ENCODE results near the gene SOAT1. TPM values are rescaled to one million over a fixed set of nuclear protein-coding genes. Genes with fewer than 3 reads are reported as not detected.

SOAT1 gene
- polyA plus RNA-seq, 2 of the 4 experiments (the other 2 are of a cell fraction) = 19.0 to 62.1 TPM

- FAIRE-seq = no peak
- H3K4me1 ChIP-seq = no peaks in the 10 kb centered on the region
- 84% methylated on average over 4 of the region's 4 CpGs for WGBS (ENCODE audit: missing lambda C conversion rate)
- H3K27ac ChIP-seq = no peak overlapping the region
- no peak for DNase-seq (ENCODE audit: low read depth in 1 of 2, low spot score in 1 of 2)
- H3K9me3 ChIP-seq = no peaks in the 10 kb centered on the region
- H3K4me3 ChIP-seq = no peak overlapping the region
- POLR2A ChIA-PET = no interaction called here
- no peak for ATAC-seq
- peak; percentile 9 for TF ChIP-seq MAFK (IDR thresholded peaks at IDR 0.05; ENCODE audit: partially characterized antibody)
- no peak for TF ChIP-seq PHF8 (IDR thresholded peaks at IDR 0.05; ENCODE audit: borderline replicate concordance, low read depth)
- CTCF ChIA-PET = interaction anchor here (1.7 kb wide), 1 partner anchor 72 kb away, joined by 3 read pairs; no protein-coding TSS in a partner anchor
- no peak overlapping the region for H3K4me2 ChIP-seq
Measured at GRCh38 chr1:179323436-179323835, 29.8 kb downstream of the SOAT1 start.

- TF ChIP-seq KDM5A (IDR thresholded peaks at IDR 0.05) (no peak), ZC3H11A (IDR thresholded peaks at IDR 0.05) (no peak), HMGXB4 (CRISPR knock-in tag; IDR thresholded peaks at IDR 0.05; ENCODE audit: borderline replicate concordance) (no peak), GATA3 (IDR thresholded peaks at IDR 0.05; ENCODE audit: borderline replicate concordance) (no peak), HOXB13 (CRISPR knock-in tag; IDR thresholded peaks at IDR 0.05; ENCODE audit: low read depth) (no peak), NR3C1 (IDR thresholded peaks at IDR 0.05) (no peak), RFX5 (IDR thresholded peaks at IDR 0.05) (no peak), POLR2AphosphoS2 (conservative IDR thresholded peaks at IDR 0.05; ENCODE audit: low read length) (no peak), TP53 (CRISPR knock-in tag; IDR thresholded peaks at IDR 0.05) (no peak), HOXA7 (CRISPR knock-in tag; IDR thresholded peaks at IDR 0.05) (no peak), RARB (CRISPR knock-in tag; IDR thresholded peaks at IDR 0.05) (no peak), FOSL2 (IDR thresholded peaks at IDR 0.05) (no peak), FOSL2 (CRISPR knock-in tag; IDR thresholded peaks at IDR 0.05) (no peak), CHD4 (IDR thresholded peaks at IDR 0.05; ENCODE audit: borderline replicate concordance) (no peak), ZNF302 (CRISPR knock-in tag; IDR thresholded peaks at IDR 0.05) (no peak), BHLHE40 (IDR thresholded peaks at IDR 0.05; ENCODE audit: low read depth, low read length) (no peak), FOXS1 (CRISPR knock-in tag; IDR thresholded peaks at IDR 0.05) (no peak), CBX8 (IDR thresholded peaks at IDR 0.05) (no peak), HEYL (CRISPR knock-in tag; IDR thresholded peaks at IDR 0.05) (no peak), RNF2 (IDR thresholded peaks at IDR 0.05; ENCODE audit: borderline replicate concordance, low read depth) (no peak), EHMT2 (IDR thresholded peaks at IDR 0.05; ENCODE audit: low read depth) (no peak)
- CTCF ChIA-PET = no interaction called here
- DNase-seq (ENCODE audit: low read depth in 1 of 2, low spot score in 1 of 2) (no peak), FAIRE-seq (no peak), ATAC-seq (no peak)
- no peak overlapping the region for H3K4me2 ChIP-seq
- POLR2A ChIA-PET = no interaction called here
- WGBS (ENCODE audit: missing lambda C conversion rate) = 87% methylated on average over 2 of the region's 2 CpGs
- no peak overlapping the region for H3K4me3 ChIP-seq
- H3K9me3 ChIP-seq = peaks cover 8% of the 10 kb centered on the region; the same call in 1 of the 3 replicates
- H3K4me1 ChIP-seq = no peaks in the 10 kb centered on the region
- H3K27ac ChIP-seq = no peak overlapping the region
Measured at GRCh38 chr1:179325836-179326235, 32.2 kb downstream of the SOAT1 start.

- Histone ChIP-seq H3K4me3 (no peak overlapping the region), H3K27ac (no peak overlapping the region), H3K4me2 (no peak overlapping the region), H3K9me3 (peaks cover 8% of the 10 kb centered on the region; the same call in 1 of the 3 replicates), H3K4me1 (no peaks in the 10 kb centered on the region)
- ATAC-seq (no peak), DNase-seq (ENCODE audit: low read depth in 1 of 2, low spot score in 1 of 2) (no peak), FAIRE-seq (no peak)
- POLR2A ChIA-PET = no interaction called here
- TF ChIP-seq MAFK (IDR thresholded peaks at IDR 0.05; ENCODE audit: partially characterized antibody) = no peak
- no peak for TF ChIP-seq ATOH8 (CRISPR knock-in tag; IDR thresholded peaks at IDR 0.05; ENCODE audit: low read depth)
- no peak for TF ChIP-seq HOXA7 (CRISPR knock-in tag; IDR thresholded peaks at IDR 0.05)
- TF ChIP-seq FOXS1 (CRISPR knock-in tag; IDR thresholded peaks at IDR 0.05) = no peak
- TF ChIP-seq HES2 (IDR thresholded peaks at IDR 0.05) = no peak
- no peak for TF ChIP-seq GATA3 (IDR thresholded peaks at IDR 0.05; ENCODE audit: borderline replicate concordance)
- TF ChIP-seq USF2 (IDR thresholded peaks at IDR 0.05) = no peak
- TF ChIP-seq PBX3 (IDR thresholded peaks at IDR 0.05) = no peak
- TF ChIP-seq CHD4 (IDR thresholded peaks at IDR 0.05; ENCODE audit: borderline replicate concordance) = no peak
- TF ChIP-seq EHMT2 (IDR thresholded peaks at IDR 0.05; ENCODE audit: low read depth) = no peak
- 95% methylated on average over 3 of the region's 3 CpGs for WGBS (ENCODE audit: missing lambda C conversion rate)
- CTCF ChIA-PET = interaction anchor here (0.5 kb wide), 1 partner anchor 86 kb away, joined by 3 read pairs; no protein-coding TSS in a partner anchor
Measured at GRCh38 chr1:179326746-179327145, 33.1 kb downstream of the SOAT1 start.
